ENCODE data around the gene NR1D2.
"Not testable (repeated sequence)": the region's sequence is repeated elsewhere in the genome, so short reads cannot be mapped to it uniquely, and the experiment has no call there.

The NR1D2 gene

GRCh38 chr3:23996095-23996524 is 51.0 kb downstream of the NR1D2 start:
- peaks cover 4% of the 10 kb centered on the region for H3K4me1 Mint-ChIP-seq
- no peaks in the 10 kb centered on the region for H3K9me3 Mint-ChIP-seq
- ATAC-seq (no peak), DNase-seq (ENCODE audit: low spot score in 2 of 2) (no peak)
- H3K27ac Mint-ChIP-seq: no peak overlapping the region
- H3K4me3 Mint-ChIP-seq: no peak overlapping the region
- H3K36me3 Mint-ChIP-seq: no peaks in the 10 kb centered on the region

GRCh38 chr3:23999012-23999641 is 54.0 kb downstream of the NR1D2 start:
- ATAC-seq (no peak), DNase-seq (ENCODE audit: low spot score in 2 of 2) (peak; percentile 59 to 85)
- no peaks in the 10 kb centered on the region for H3K36me3 Mint-ChIP-seq
- H3K27ac Mint-ChIP-seq: no peak overlapping the region
- peaks cover 6% of the 10 kb centered on the region for H3K4me1 Mint-ChIP-seq
- no peaks in the 10 kb centered on the region for H3K9me3 Mint-ChIP-seq
- no peak overlapping the region for H3K4me3 Mint-ChIP-seq

GRCh38 chr3:24002129-24002528 is 57.0 kb downstream of the NR1D2 start:
- H3K36me3 Mint-ChIP-seq: no peaks in the 10 kb centered on the region
- ATAC-seq (no peak), DNase-seq (ENCODE audit: low spot score in 2 of 2) (peak in 1 of 2 donors; percentile 15)
- peaks cover 9% of the 10 kb centered on the region for H3K4me1 Mint-ChIP-seq
- no peak overlapping the region for H3K4me3 Mint-ChIP-seq
- H3K27ac Mint-ChIP-seq: no peak overlapping the region
- H3K9me3 Mint-ChIP-seq: no peaks in the 10 kb centered on the region

GRCh38 chr3:24003466-24003865 is 58.4 kb downstream of the NR1D2 start:
- no peak overlapping the region for H3K4me3 Mint-ChIP-seq
- peaks cover 9% of the 10 kb centered on the region for H3K4me1 Mint-ChIP-seq
- no peaks in the 10 kb centered on the region for H3K36me3 Mint-ChIP-seq

GRCh38 chr3:24004171-24004938 is 59.3 kb downstream of the NR1D2 start:
- no peak for DNase-seq (ENCODE audit: low spot score in 2 of 2)
- H3K9me3 Mint-ChIP-seq: no peaks in the 10 kb centered on the region
- no peaks in the 10 kb centered on the region for H3K36me3 Mint-ChIP-seq
- no peak overlapping the region for H3K4me3 Mint-ChIP-seq
- H3K4me1 Mint-ChIP-seq: peaks cover 5% of the 10 kb centered on the region
- peak; percentile 96 for ATAC-seq
- H3K27ac Mint-ChIP-seq: no peak overlapping the region

More at GRCh38 chr3:24003466-24003865, 58.4 kb downstream of the NR1D2 start:
- ATAC-seq: no peak
- no peak for DNase-seq (ENCODE audit: low spot score in 2 of 2)
- H3K9me3 Mint-ChIP-seq: no peaks in the 10 kb centered on the region
- no peak overlapping the region for H3K27ac Mint-ChIP-seq

- no peak for DNase-seq (ENCODE audit: low spot score in 2 of 2)
- Mint-ChIP-seq H3K27ac (no peak overlapping the region), H3K36me3 (no peaks in the 10 kb centered on the region), H3K4me1 (peaks cover 5% of the 10 kb centered on the region), H3K9me3 (no peaks in the 10 kb centered on the region), H3K4me3 (no peak overlapping the region)
- no peak for ATAC-seq
Measured at GRCh38 chr3:24005669-24006068, 60.6 kb downstream of the NR1D2 start.

GRCh38 chr3:24010834-24011233 is 65.7 kb downstream of the NR1D2 start:
- not testable (repeated sequence) for DNase-seq (ENCODE audit: low spot score in 2 of 2); H3K9me3 Mint-ChIP-seq; H3K4me1 Mint-ChIP-seq; H3K4me3 Mint-ChIP-seq; H3K27ac Mint-ChIP-seq; ATAC-seq; H3K36me3 Mint-ChIP-seq

GRCh38 chr3:24012589-24013269 is 67.6 kb downstream of the NR1D2 start:
- ATAC-seq: peak; percentile 44
- peak in 1 of 2 donors; percentile 43 for DNase-seq (ENCODE audit: low spot score in 2 of 2)
- Mint-ChIP-seq H3K9me3 (no peaks in the 10 kb centered on the region), H3K27ac (no peak overlapping the region), H3K4me1 (no peaks in the 10 kb centered on the region), H3K4me3 (no peak overlapping the region), H3K36me3 (no peaks in the 10 kb centered on the region)

- Mint-ChIP-seq H3K36me3 (no peaks in the 10 kb centered on the region), H3K4me1 (no peaks in the 10 kb centered on the region), H3K27ac (no peak overlapping the region), H3K4me3 (no peak overlapping the region), H3K9me3 (no peaks in the 10 kb centered on the region)
- no peak for ATAC-seq
- no peak for DNase-seq (ENCODE audit: low spot score in 2 of 2)
Measured at GRCh38 chr3:24017305-24017704, 72.2 kb downstream of the NR1D2 start.

- DNase-seq (ENCODE audit: low spot score in 2 of 2) (no peak), ATAC-seq (peak; percentile 42)
- Mint-ChIP-seq H3K4me1 (no peaks in the 10 kb centered on the region), H3K27ac (no peak overlapping the region), H3K9me3 (no peaks in the 10 kb centered on the region), H3K36me3 (no peaks in the 10 kb centered on the region), H3K4me3 (no peak overlapping the region)
Measured at GRCh38 chr3:24018784-24019570, 73.9 kb downstream of the NR1D2 start.

GRCh38 chr3:24019585-24019984 is 74.5 kb downstream of the NR1D2 start:
- H3K27ac Mint-ChIP-seq: no peak overlapping the region
- no peaks in the 10 kb centered on the region for H3K4me1 Mint-ChIP-seq
- no peaks in the 10 kb centered on the region for H3K9me3 Mint-ChIP-seq
- no peak for DNase-seq (ENCODE audit: low spot score in 2 of 2)
- no peaks in the 10 kb centered on the region for H3K36me3 Mint-ChIP-seq
- ATAC-seq: peak; percentile 16
- no peak overlapping the region for H3K4me3 Mint-ChIP-seq

- no peak overlapping the region for H3K27ac Mint-ChIP-seq
- H3K4me3 Mint-ChIP-seq: no peak overlapping the region
- ATAC-seq (peak; percentile 43), DNase-seq (ENCODE audit: low spot score in 2 of 2) (no peak)
- no peaks in the 10 kb centered on the region for H3K36me3 Mint-ChIP-seq
- H3K9me3 Mint-ChIP-seq: no peaks in the 10 kb centered on the region
- H3K4me1 Mint-ChIP-seq: no peaks in the 10 kb centered on the region
Measured at GRCh38 chr3:24020036-24020691, 75.1 kb downstream of the NR1D2 start.

- H3K36me3 Mint-ChIP-seq: no peaks in the 10 kb centered on the region
- H3K4me3 Mint-ChIP-seq: no peak overlapping the region
- H3K4me1 Mint-ChIP-seq: no peaks in the 10 kb centered on the region
- DNase-seq (ENCODE audit: low spot score in 2 of 2) (no peak), ATAC-seq (no peak)
- no peaks in the 10 kb centered on the region for H3K9me3 Mint-ChIP-seq
- no peak overlapping the region for H3K27ac Mint-ChIP-seq
Measured at GRCh38 chr3:24023197-24023596, 78.1 kb downstream of the NR1D2 start.

- DNase-seq (ENCODE audit: low spot score in 2 of 2) (no peak), ATAC-seq (no peak)
- no peak overlapping the region for H3K4me3 Mint-ChIP-seq
- H3K36me3 Mint-ChIP-seq: no peaks in the 10 kb centered on the region
- H3K4me1 Mint-ChIP-seq: no peaks in the 10 kb centered on the region
- H3K9me3 Mint-ChIP-seq: no peaks in the 10 kb centered on the region
- H3K27ac Mint-ChIP-seq: no peak overlapping the region
Measured at GRCh38 chr3:24025805-24026204, 80.7 kb downstream of the NR1D2 start.

- DNase-seq (ENCODE audit: low spot score in 2 of 2); H3K36me3 Mint-ChIP-seq; H3K4me3 Mint-ChIP-seq: not testable (repeated sequence)
Measured at GRCh38 chr3:24026665-24027064, 81.6 kb downstream of the NR1D2 start.

More at GRCh38 chr3:24026665-24027064, 81.6 kb downstream of the NR1D2 start:
- H3K9me3 Mint-ChIP-seq, H3K27ac Mint-ChIP-seq, H3K4me1 Mint-ChIP-seq, ATAC-seq: not testable (repeated sequence)
